Measurements from ENCODE around the gene ATP8A2. TPM values are rescaled to one million over a fixed set of nuclear protein-coding genes. Genes with fewer than 3 reads are reported as not detected.

The ATP8A2 gene
- total RNA-seq, 1 experiment from 2014 or later: 5.2 TPM

- DNase-seq (ENCODE audit: low spot score): no peak
- Mint-ChIP-seq H3K4me1 (no peaks in the 10 kb centered on the region), H3K4me3 (no peak overlapping the region), H3K27ac (no peak overlapping the region), H3K27me3 (ENCODE audit: low read depth) (peaks cover 4% of the 10 kb centered on the region), H3K36me3 (peaks cover 21% of the 10 kb centered on the region), H3K9me3 (peaks cover 26% of the 10 kb centered on the region)
- no peak for ATAC-seq
- TF ChIP-seq ATF1 (CRISPR knock-in tag; IDR thresholded peaks at IDR 0.05): no peak
- TF ChIP-seq, protein P1, sequence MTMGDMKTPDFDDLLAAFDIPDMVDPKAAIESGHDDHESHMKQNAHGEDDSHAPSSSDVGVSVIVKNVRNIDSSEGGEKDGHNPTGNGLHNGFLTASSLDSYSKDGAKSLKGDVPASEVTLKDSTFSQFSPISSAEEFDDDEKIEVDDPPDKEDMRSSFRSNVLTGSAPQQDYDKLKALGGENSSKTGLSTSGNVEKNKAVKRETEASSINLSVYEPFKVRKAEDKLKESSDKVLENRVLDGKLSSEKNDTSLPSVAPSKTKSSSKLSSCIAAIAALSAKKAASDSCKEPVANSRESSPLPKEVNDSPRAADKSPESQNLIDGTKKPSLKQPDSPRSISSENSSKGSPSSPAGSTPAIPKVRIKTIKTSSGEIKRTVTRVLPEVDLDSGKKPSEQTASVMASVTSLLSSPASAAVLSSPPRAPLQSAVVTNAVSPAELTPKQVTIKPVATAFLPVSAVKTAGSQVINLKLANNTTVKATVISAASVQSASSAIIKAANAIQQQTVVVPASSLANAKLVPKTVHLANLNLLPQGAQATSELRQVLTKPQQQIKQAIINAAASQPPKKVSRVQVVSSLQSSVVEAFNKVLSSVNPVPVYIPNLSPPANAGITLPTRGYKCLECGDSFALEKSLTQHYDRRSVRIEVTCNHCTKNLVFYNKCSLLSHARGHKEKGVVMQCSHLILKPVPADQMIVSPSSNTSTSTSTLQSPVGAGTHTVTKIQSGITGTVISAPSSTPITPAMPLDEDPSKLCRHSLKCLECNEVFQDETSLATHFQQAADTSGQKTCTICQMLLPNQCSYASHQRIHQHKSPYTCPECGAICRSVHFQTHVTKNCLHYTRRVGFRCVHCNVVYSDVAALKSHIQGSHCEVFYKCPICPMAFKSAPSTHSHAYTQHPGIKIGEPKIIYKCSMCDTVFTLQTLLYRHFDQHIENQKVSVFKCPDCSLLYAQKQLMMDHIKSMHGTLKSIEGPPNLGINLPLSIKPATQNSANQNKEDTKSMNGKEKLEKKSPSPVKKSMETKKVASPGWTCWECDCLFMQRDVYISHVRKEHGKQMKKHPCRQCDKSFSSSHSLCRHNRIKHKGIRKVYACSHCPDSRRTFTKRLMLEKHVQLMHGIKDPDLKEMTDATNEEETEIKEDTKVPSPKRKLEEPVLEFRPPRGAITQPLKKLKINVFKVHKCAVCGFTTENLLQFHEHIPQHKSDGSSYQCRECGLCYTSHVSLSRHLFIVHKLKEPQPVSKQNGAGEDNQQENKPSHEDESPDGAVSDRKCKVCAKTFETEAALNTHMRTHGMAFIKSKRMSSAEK (CRISPR knock-in tag; IDR thresholded peaks at IDR 0.05; ENCODE audit: borderline replicate concordance): no peak
- TF ChIP-seq ELF4 (CRISPR knock-in tag; IDR thresholded peaks at IDR 0.05; ENCODE audit: low read depth): no peak
- TF ChIP-seq FOXP1 (CRISPR knock-in tag; IDR thresholded peaks at IDR 0.05; ENCODE audit: borderline replicate concordance): no peak
- TF ChIP-seq, protein P2, sequence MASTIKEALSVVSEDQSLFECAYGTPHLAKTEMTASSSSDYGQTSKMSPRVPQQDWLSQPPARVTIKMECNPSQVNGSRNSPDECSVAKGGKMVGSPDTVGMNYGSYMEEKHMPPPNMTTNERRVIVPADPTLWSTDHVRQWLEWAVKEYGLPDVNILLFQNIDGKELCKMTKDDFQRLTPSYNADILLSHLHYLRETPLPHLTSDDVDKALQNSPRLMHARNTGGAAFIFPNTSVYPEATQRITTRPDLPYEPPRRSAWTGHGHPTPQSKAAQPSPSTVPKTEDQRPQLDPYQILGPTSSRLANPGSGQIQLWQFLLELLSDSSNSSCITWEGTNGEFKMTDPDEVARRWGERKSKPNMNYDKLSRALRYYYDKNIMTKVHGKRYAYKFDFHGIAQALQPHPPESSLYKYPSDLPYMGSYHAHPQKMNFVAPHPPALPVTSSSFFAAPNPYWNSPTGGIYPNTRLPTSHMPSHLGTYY (CRISPR knock-in tag; IDR thresholded peaks at IDR 0.05): no peak
- TF ChIP-seq SMAD4 (CRISPR knock-in tag; IDR thresholded peaks at IDR 0.05): no peak
- TF ChIP-seq, protein P3, sequence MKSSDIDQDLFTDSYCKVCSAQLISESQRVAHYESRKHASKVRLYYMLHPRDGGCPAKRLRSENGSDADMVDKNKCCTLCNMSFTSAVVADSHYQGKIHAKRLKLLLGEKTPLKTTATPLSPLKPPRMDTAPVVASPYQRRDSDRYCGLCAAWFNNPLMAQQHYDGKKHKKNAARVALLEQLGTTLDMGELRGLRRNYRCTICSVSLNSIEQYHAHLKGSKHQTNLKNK (CRISPR knock-in tag; IDR thresholded peaks at IDR 0.05): no peak
- TF ChIP-seq ATF2 (CRISPR knock-in tag; IDR thresholded peaks at IDR 0.05; ENCODE audit: borderline replicate concordance, low read depth): no peak
- TF ChIP-seq ZNF121 (CRISPR knock-in tag; IDR thresholded peaks at IDR 0.05): no peak
- TF ChIP-seq, protein P4, sequence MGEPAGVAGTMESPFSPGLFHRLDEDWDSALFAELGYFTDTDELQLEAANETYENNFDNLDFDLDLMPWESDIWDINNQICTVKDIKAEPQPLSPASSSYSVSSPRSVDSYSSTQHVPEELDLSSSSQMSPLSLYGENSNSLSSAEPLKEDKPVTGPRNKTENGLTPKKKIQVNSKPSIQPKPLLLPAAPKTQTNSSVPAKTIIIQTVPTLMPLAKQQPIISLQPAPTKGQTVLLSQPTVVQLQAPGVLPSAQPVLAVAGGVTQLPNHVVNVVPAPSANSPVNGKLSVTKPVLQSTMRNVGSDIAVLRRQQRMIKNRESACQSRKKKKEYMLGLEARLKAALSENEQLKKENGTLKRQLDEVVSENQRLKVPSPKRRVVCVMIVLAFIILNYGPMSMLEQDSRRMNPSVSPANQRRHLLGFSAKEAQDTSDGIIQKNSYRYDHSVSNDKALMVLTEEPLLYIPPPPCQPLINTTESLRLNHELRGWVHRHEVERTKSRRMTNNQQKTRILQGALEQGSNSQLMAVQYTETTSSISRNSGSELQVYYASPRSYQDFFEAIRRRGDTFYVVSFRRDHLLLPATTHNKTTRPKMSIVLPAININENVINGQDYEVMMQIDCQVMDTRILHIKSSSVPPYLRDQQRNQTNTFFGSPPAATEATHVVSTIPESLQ (CRISPR knock-in tag; IDR thresholded peaks at IDR 0.05): no peak
- TF ChIP-seq, protein P5, sequence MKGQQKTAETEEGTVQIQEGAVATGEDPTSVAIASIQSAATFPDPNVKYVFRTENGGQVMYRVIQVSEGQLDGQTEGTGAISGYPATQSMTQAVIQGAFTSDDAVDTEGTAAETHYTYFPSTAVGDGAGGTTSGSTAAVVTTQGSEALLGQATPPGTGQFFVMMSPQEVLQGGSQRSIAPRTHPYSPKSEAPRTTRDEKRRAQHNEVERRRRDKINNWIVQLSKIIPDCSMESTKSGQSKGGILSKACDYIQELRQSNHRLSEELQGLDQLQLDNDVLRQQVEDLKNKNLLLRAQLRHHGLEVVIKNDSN (CRISPR knock-in tag; IDR thresholded peaks at IDR 0.05): no peak
- TF ChIP-seq ETV6 (CRISPR knock-in tag; IDR thresholded peaks at IDR 0.05): no peak
- TF ChIP-seq MYBL2 (CRISPR knock-in tag; IDR thresholded peaks at IDR 0.05): no peak
- TF ChIP-seq, protein P6, sequence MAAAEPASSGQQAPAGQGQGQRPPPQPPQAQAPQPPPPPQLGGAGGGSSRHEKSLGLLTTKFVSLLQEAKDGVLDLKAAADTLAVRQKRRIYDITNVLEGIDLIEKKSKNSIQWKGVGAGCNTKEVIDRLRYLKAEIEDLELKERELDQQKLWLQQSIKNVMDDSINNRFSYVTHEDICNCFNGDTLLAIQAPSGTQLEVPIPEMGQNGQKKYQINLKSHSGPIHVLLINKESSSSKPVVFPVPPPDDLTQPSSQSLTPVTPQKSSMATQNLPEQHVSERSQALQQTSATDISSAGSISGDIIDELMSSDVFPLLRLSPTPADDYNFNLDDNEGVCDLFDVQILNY (CRISPR knock-in tag; IDR thresholded peaks at IDR 0.05): no peak
- CTCF ChIA-PET: no interaction called here
- POLR2A ChIA-PET: no interaction called here
These were observed 157.7 kb downstream of the ATP8A2 start for GRCh38 chr13:25529425-25529824.

DNA sequence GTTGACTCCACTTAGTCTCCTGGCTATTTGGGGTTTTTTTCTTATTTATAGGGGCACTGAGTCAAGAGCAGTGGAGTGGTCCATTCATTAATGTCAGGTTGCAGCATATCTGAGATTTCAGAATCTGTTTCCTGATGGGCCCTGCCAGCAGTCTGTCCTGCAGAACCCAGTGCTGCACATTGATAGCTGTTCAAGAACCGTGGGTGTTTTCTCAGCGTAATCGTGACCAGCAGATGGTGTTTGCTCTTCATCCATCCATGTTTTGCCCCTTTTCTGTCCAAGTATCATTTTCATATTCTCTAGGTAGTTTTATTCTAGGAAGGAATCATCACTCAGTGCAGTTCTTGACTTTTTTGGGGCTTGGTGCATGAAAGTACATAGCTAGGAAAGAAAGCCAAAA lies 166.5 kb downstream of the ATP8A2 start:
- H3K4me3 Mint-ChIP-seq: no peak overlapping the region
- CTCF ChIA-PET: no interaction called here
- H3K36me3 Mint-ChIP-seq: no peaks in the 10 kb centered on the region
- no peak for ATAC-seq
- DNase-seq (ENCODE audit: low spot score): no peak
- H3K27me3 Mint-ChIP-seq (ENCODE audit: low read depth): no peaks in the 10 kb centered on the region
- no peaks in the 10 kb centered on the region for H3K4me1 Mint-ChIP-seq
- H3K9me3 Mint-ChIP-seq: no peaks in the 10 kb centered on the region
- POLR2A ChIA-PET: no interaction called here
- H3K27ac Mint-ChIP-seq: no peak overlapping the region
- TF ChIP-seq ZNF121 (CRISPR knock-in tag; IDR thresholded peaks at IDR 0.05) (no peak), USF2 (CRISPR knock-in tag; IDR thresholded peaks at IDR 0.05) (no peak), ESRRA (CRISPR knock-in tag; IDR thresholded peaks at IDR 0.05; ENCODE audit: borderline replicate concordance) (no peak), IRF1 (CRISPR knock-in tag; IDR thresholded peaks at IDR 0.05) (no peak), TEAD1 (CRISPR knock-in tag; IDR thresholded peaks at IDR 0.05) (no peak), TP53 (CRISPR knock-in tag; IDR thresholded peaks at IDR 0.05) (no peak), TEAD4 (CRISPR knock-in tag; IDR thresholded peaks at IDR 0.05) (no peak), NFATC4 (CRISPR knock-in tag; IDR thresholded peaks at IDR 0.05) (no peak)
- TF ChIP-seq, protein P7, sequence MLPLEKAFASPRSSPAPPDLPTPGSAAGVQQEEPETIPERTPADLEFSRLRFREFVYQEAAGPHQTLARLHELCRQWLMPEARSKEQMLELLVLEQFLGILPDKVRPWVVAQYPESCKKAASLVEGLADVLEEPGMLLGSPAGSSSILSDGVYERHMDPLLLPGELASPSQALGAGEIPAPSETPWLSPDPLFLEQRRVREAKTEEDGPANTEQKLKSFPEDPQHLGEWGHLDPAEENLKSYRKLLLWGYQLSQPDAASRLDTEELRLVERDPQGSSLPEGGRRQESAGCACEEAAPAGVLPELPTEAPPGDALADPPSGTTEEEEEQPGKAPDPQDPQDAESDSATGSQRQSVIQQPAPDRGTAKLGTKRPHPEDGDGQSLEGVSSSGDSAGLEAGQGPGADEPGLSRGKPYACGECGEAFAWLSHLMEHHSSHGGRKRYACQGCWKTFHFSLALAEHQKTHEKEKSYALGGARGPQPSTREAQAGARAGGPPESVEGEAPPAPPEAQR (CRISPR knock-in tag; IDR thresholded peaks at IDR 0.05): no peak

Data from WTC11 (cell line).